Gastroesophageal sphincter (tissue), 3 donors: ENCODE measurements around the gene FAM72C.
"Not testable (repeated sequence)": the region's sequence is repeated elsewhere in the genome, so short reads cannot be mapped to it uniquely, and the experiment has no call there.

Experiments
- CTCF ChIP-seq, 4 experiments: fragments of 200-600 bp in 2 of 4; fragments of 450-650 bp in 2 of 4; sonication (generic) in 1 of 4; IDR thresholded peaks; one replicate each; pipeline ENCODE4 v1.5.1; 2017 to 2019; ENCODE audit warnings: antibody characterized with exemption in 4 of 4, mild to moderate bottlenecking in 2 of 4, moderate library complexity in 2 of 4
- POLR2A ChIP-seq, 2 donors: fragments of 450-650 bp; IDR thresholded peaks; one replicate each; pipeline ENCODE4 v1.6.1; 2017; ENCODE audit warnings: antibody characterized with exemption in 2 of 2, mild to moderate bottlenecking in 2 of 2, moderate library complexity in 1 of 2

GRCh38 chr1:143971924-143972700 is at the start of gene FAM72C:
- TF ChIP-seq CTCF, POLR2A (IDR thresholded peaks at IDR 0.05): not testable (repeated sequence)
